ENCODE measurements around the gene TMEM165. TPM values are rescaled to one million over a fixed set of nuclear protein-coding genes. Genes with fewer than 3 reads are reported as not detected.

Gene TMEM165
- total and polyA plus RNA-seq, 9 of the 15 experiments (the other 6 are each of a cell fraction or from before 2014, with no cell fraction given): 21.3 to 145 (median 96.8) TPM

GRCh38 chr4:55437823-55438222, 42.1 kb downstream of the TMEM165 start:
- Histone ChIP-seq H3K9me3 (replicated peaks; ENCODE audit: control insufficient read depth, insufficient read depth, low read depth, low read length) (no peaks in the 10 kb centered on the region), H4K20me1 (replicated peaks; ENCODE audit: control insufficient read depth, insufficient read depth, low read length) (no peaks in the 10 kb centered on the region), H3K79me2 (ENCODE audit: control insufficient read depth, insufficient read depth, low read length) (no peaks in the 10 kb centered on the region), H3K4me2 (ENCODE audit: insufficient read depth, low read length) (no peak overlapping the region), H2AFZ (ENCODE audit: low read depth, low read length) (no peak overlapping the region), H3K27ac (ENCODE audit: extremely low read depth, low read depth, low read length) (no peak overlapping the region), H3K36me3 (ENCODE audit: control insufficient read depth, insufficient read depth, low read length) (peaks cover 84% of the 10 kb centered on the region), H3K9ac (ENCODE audit: insufficient read depth in 1 of 2, low read depth in 2 of 2, low read length in 2 of 2) (no peak overlapping the region), H3K4me1 (replicated peaks in 1 of 2; ENCODE audit: control insufficient read depth in 2 of 2, insufficient read depth in 2 of 2, low read length in 2 of 2) (peaks cover 9 to 10% of the 10 kb centered on the region in 2 experiments; a peak in 4 of 5 replicates), H3K4me3 (no peak overlapping the region), H3K27me3 (ENCODE audit: control insufficient read depth in 2 of 2, insufficient read depth in 2 of 2, low read length in 2 of 2) (no peaks in the 10 kb centered on the region), H3K9me1 (ENCODE audit: control insufficient read depth, insufficient read depth, low read length) (no peaks in the 10 kb centered on the region)
- CTCF ChIA-PET (ENCODE audit: low intra/inter-chr PET ratio): no interaction called here
- TF ChIP-seq TBL1XR1 (IDR thresholded peaks at IDR 0.05; ENCODE audit: low read length in 2 of 2) (no peak), PTTG1 (tag; IDR thresholded peaks at IDR 0.05; ENCODE audit: low read depth) (no peak), HEY1 (CRISPR knock-in tag; IDR thresholded peaks at IDR 0.05; ENCODE audit: borderline replicate concordance) (no peak), CREBBP (IDR thresholded peaks at IDR 0.05; ENCODE audit: low read depth, low read length) (no peak), HMGXB4 (CRISPR knock-in tag; IDR thresholded peaks at IDR 0.05) (no peak), ZBED1 (IDR thresholded peaks at IDR 0.05) (no peak)
- ATAC-seq (peak; percentile 19), DNase-seq (ENCODE audit: extremely low read depth in 1 of 4, low spot score in 3 of 4) (no peak), FAIRE-seq (no peak)
- in situ Hi-C loops (cut with MboI): no loop called here
- BruUV-seq (replicated peaks): no TSS peak
- 78% methylated on average over 3 of the region's 3 CpGs for WGBS (ENCODE audit: insufficient coverage, low coverage, missing lambda C conversion rate)
- POLR2A ChIA-PET: interaction anchor here (1.3 to 1.6 kb wide), 5 partner anchors 8 to 16 kb away, joined by 3 to 9 read pairs (median 5); no protein-coding TSS in a partner anchor
- intact Hi-C loops (cut with micrococcal nuclease): loop anchor here (1.0 to 10.0 kb wide), 4 partner anchors 109 to 481 kb away; partner anchors contain the start of genes CLOCK and NMU
